ENCODE measurements around the gene PFDN6.
"Not testable (repeated sequence)": the region's sequence is repeated elsewhere in the genome, so short reads cannot be mapped to it uniquely, and the experiment has no call there.

PFDN6 gene

DNA sequence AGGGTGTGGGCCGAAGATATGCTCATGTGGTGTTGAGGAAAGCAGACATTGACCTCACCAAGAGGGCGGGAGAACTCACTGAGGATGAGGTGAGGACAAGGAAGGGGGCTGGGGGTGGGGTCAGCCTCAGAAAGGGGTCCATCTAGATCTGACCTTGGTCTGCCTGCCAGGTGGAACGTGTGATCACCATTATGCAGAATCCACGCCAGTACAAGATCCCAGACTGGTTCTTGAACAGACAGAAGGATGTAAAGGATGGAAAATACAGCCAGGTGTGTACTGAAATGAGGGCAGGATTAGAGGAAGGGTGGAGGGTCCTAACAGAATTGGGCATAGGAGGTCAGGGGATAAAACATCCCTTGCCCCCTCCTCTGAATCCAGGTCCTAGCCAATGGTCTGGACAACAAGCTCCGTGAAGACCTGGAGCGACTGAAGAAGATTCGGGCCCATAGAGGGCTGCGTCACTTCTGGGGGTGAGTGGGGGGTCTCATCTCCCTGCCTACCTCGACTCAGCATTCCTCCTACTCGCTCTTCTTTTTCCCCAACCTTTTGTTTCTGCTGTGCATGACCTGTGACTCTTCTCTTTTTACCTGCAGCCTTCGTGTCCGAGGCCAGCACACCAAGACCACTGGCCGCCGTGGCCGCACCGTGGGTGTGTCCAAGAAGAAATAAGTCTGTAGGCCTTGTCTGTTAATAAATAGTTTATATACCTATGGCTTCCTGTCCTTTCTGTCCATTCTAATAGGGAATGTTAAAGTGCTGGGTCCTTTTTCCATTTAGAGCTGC, 13.4 kb upstream of the PFDN6 start:
- Histone ChIP-seq H3K36me3 (ENCODE audit: control insufficient read depth in 1 of 2, insufficient read depth in 2 of 2, low read length in 2 of 2) (peaks cover 32 to 43% of the 10 kb centered on the region in 2 donors), H3K27ac (ENCODE audit: low read length) (peak overlapping the region; percentile 83), H3K4me1 (ENCODE audit: control insufficient read depth in 1 of 2, insufficient read depth in 2 of 2, low read length in 2 of 2) (peaks cover 16 to 72% of the 10 kb centered on the region in 2 donors), H3K4me3 (ENCODE audit: low read depth in 1 of 2, low read length in 2 of 2) (peak overlapping the region; percentile 68 to 85)
- H3K27me3 ChIP-seq (ENCODE audit: low read depth, low read length); H3K9me3 ChIP-seq (ENCODE audit: control insufficient read depth in 1 of 2, low read length in 2 of 2): not testable (repeated sequence)

DNA sequence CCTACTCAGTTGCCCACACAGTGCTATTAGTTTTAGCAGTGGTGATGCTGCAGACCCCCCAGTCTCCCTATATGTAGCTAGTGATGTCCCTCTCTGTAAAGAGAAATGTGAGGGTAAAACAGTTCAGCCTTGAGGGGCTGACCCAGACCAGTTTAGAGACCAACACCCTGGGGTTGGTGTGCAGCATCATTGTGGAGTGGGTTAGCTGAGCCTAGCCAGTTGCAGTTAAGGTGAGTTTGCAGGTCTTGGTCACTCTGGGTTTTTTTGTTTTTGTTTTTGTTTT, 12.9 kb upstream of the PFDN6 start:
- Histone ChIP-seq H3K27me3 (ENCODE audit: low read depth, low read length) (no peaks in the 10 kb centered on the region), H3K9me3 (ENCODE audit: control insufficient read depth in 1 of 2, low read length in 2 of 2) (no peaks in the 10 kb centered on the region), H3K27ac (ENCODE audit: low read length) (peak overlapping the region; percentile 83), H3K4me3 (ENCODE audit: low read depth in 1 of 2, low read length in 2 of 2) (peak overlapping the region; percentile 68 to 85), H3K4me1 (ENCODE audit: control insufficient read depth in 1 of 2, insufficient read depth in 2 of 2, low read length in 2 of 2) (peaks cover 16 to 71% of the 10 kb centered on the region in 2 donors), H3K36me3 (ENCODE audit: control insufficient read depth in 1 of 2, insufficient read depth in 2 of 2, low read length in 2 of 2) (peaks cover 37 to 49% of the 10 kb centered on the region in 2 donors)

DNA sequence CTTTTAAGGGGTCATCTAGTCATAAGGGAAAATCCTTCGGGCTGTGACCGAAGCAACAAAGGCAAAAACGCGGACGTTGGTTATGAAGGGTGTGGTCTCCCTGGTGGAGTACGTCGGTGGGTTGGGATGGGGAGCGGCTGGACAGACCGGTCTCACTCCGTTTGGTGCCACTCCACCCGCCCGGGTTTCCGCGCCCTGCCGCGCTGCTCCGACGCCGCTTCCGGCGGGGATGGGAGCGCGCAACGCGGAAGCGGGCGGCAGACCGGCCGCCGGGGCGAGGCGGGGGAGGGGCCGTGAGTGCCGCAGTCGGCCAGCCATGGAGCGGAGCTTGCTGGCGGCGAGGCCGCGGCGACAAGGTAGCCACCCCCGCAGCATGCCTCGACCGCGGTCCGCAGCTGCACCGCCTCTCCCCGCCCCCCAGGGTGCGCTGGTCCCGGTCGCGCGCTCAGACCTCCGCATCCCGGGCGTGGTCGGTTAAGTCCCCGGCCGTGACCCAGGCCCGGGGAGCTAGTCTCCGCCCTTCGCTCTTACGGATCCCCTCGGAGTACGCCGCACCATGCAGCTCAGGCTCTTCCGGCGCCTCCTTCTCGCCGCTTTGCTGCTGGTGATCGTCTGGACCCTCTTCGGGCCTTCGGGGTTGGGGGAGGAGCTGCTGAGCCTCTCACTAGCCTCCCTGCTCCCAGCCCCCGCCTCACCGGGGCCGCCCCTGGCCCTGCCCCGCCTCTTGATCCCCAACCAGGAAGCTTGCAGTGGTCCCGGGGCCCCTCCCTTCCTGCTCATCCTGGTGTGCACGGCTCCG, 12.3 kb upstream of the PFDN6 start, which contains the start of gene B3GALT4:
B3GALT4 (plus strand) TSS at position 260 of the 799 bp plus-strand sequence; CDS start at position 557, 297 bp downstream.
- H3K36me3 ChIP-seq (ENCODE audit: control insufficient read depth in 1 of 2, insufficient read depth in 2 of 2, low read length in 2 of 2) = peaks cover 37 to 54% of the 10 kb centered on the region in 2 donors
- no peaks in the 10 kb centered on the region for H3K27me3 ChIP-seq (ENCODE audit: low read depth, low read length)
- peak within 1 kb of the TSS; percentile 68 to 85 for H3K4me3 ChIP-seq (ENCODE audit: low read depth in 1 of 2, low read length in 2 of 2)
- H3K9me3 ChIP-seq (ENCODE audit: control insufficient read depth in 1 of 2, low read length in 2 of 2) = no peaks in the 10 kb centered on the region
- H3K27ac ChIP-seq (ENCODE audit: low read length) = peak within 1 kb of the TSS; percentile 83
- peaks cover 16 to 71% of the 10 kb centered on the region in 2 donors for H3K4me1 ChIP-seq (ENCODE audit: control insufficient read depth in 1 of 2, insufficient read depth in 2 of 2, low read length in 2 of 2)

GRCh38 chr6:33277663-33278391, 11.6 kb upstream of the PFDN6 start:
- H3K36me3 ChIP-seq (ENCODE audit: control insufficient read depth in 1 of 2, insufficient read depth in 2 of 2, low read length in 2 of 2) = peaks cover 36 to 62% of the 10 kb centered on the region in 2 donors
- peak overlapping the region; percentile 74 for H3K27ac ChIP-seq (ENCODE audit: low read length)
- H3K4me3 ChIP-seq (ENCODE audit: low read depth in 1 of 2, low read length in 2 of 2) = peak overlapping the region; percentile 68 to 85
- H3K4me1 ChIP-seq (ENCODE audit: control insufficient read depth in 1 of 2, insufficient read depth in 2 of 2, low read length in 2 of 2) = peaks cover 11 to 64% of the 10 kb centered on the region in 2 donors
- H3K9me3 ChIP-seq (ENCODE audit: control insufficient read depth in 1 of 2, low read length in 2 of 2) = no peaks in the 10 kb centered on the region
- no peaks in the 10 kb centered on the region for H3K27me3 ChIP-seq (ENCODE audit: low read depth, low read length)

GRCh38 chr6:33278392-33278741, 11.0 kb upstream of the PFDN6 start:
- Histone ChIP-seq H3K27ac (ENCODE audit: low read length) (no peak overlapping the region), H3K9me3 (ENCODE audit: control insufficient read depth in 1 of 2, low read length in 2 of 2) (no peaks in the 10 kb centered on the region), H3K27me3 (ENCODE audit: low read depth, low read length) (no peaks in the 10 kb centered on the region), H3K36me3 (ENCODE audit: control insufficient read depth in 1 of 2, insufficient read depth in 2 of 2, low read length in 2 of 2) (peaks cover 32 to 62% of the 10 kb centered on the region in 2 donors), H3K4me1 (ENCODE audit: control insufficient read depth in 1 of 2, insufficient read depth in 2 of 2, low read length in 2 of 2) (peaks cover 6 to 59% of the 10 kb centered on the region in 2 donors), H3K4me3 (ENCODE audit: low read depth in 1 of 2, low read length in 2 of 2) (no peak overlapping the region)

DNA sequence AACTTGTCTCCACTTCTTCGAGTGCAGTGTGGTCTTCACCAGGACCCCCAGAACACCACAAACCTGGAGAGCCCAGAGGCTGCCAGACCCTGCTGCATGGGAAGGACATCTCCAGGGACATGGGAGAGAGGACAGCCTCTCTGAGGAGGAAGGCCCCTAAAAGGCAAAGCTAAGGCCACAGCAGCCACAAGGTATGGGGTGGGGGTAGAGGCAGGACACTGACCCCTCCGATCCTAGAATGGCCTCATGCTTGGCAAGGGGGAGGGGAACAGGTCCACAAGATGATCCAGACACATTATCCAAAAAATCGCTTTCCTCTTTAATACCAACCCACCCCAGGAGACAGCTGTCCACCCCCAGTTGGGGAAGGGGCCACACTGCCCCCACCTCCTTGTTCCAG, 10.6 kb upstream of the PFDN6 start:
- Histone ChIP-seq H3K9me3 (ENCODE audit: control insufficient read depth in 1 of 2, low read length in 2 of 2) (no peaks in the 10 kb centered on the region), H3K4me1 (ENCODE audit: control insufficient read depth in 1 of 2, insufficient read depth in 2 of 2, low read length in 2 of 2) (peaks cover 4 to 55% of the 10 kb centered on the region in 2 donors), H3K27ac (ENCODE audit: low read length) (no peak overlapping the region), H3K36me3 (ENCODE audit: control insufficient read depth in 1 of 2, insufficient read depth in 2 of 2, low read length in 2 of 2) (peaks cover 32 to 66% of the 10 kb centered on the region in 2 donors), H3K4me3 (ENCODE audit: low read depth in 1 of 2, low read length in 2 of 2) (no peak overlapping the region), H3K27me3 (ENCODE audit: low read depth, low read length) (no peaks in the 10 kb centered on the region)

- Histone ChIP-seq H3K27ac (ENCODE audit: low read length) (no peak overlapping the region), H3K9me3 (ENCODE audit: control insufficient read depth in 1 of 2, low read length in 2 of 2) (no peaks in the 10 kb centered on the region), H3K4me3 (ENCODE audit: low read depth in 1 of 2, low read length in 2 of 2) (no peak overlapping the region), H3K27me3 (ENCODE audit: low read depth, low read length) (no peaks in the 10 kb centered on the region), H3K36me3 (ENCODE audit: control insufficient read depth in 1 of 2, insufficient read depth in 2 of 2, low read length in 2 of 2) (peaks cover 30 to 69% of the 10 kb centered on the region in 2 donors), H3K4me1 (ENCODE audit: control insufficient read depth in 1 of 2, insufficient read depth in 2 of 2, low read length in 2 of 2) (peaks cover 4 to 50% of the 10 kb centered on the region in 2 donors)
These were observed 10.1 kb upstream of the PFDN6 start for GRCh38 chr6:33279257-33279695.

- no peaks in the 10 kb centered on the region for H3K27me3 ChIP-seq (ENCODE audit: low read depth, low read length)
- no peaks in the 10 kb centered on the region for H3K9me3 ChIP-seq (ENCODE audit: control insufficient read depth in 1 of 2, low read length in 2 of 2)
- H3K36me3 ChIP-seq (ENCODE audit: control insufficient read depth in 1 of 2, insufficient read depth in 2 of 2, low read length in 2 of 2) = peaks cover 22 to 71% of the 10 kb centered on the region in 2 donors
- H3K4me3 ChIP-seq (ENCODE audit: low read depth in 1 of 2, low read length in 2 of 2) = no peak overlapping the region
- H3K4me1 ChIP-seq (ENCODE audit: control insufficient read depth in 1 of 2, insufficient read depth in 2 of 2, low read length in 2 of 2) = peaks cover 4 to 42% of the 10 kb centered on the region in 2 donors
- H3K27ac ChIP-seq (ENCODE audit: low read length) = no peak overlapping the region
These were observed 9.4 kb upstream of the PFDN6 start for GRCh38 chr6:33279971-33280511.

DNA sequence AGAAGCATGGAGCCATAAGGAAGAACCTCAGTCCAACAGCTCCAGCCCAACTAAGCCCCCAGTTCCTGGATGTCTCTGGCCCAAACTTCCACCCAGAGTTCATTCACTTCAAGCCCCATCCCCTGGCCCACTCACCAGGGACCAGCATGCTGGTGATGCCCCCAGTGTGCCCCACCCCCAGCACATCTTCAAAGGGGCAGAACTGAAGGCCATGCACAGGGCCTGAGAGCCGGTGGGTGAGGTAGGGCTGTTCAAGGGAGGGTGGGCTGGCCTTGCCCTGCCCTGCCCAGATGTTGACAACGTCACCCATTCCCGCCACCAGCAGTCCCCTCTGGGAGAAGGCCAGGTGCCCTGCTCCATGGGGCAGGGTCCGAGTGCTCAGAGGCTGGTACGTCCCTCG, 8.9 kb upstream of the PFDN6 start:
- H3K4me1 ChIP-seq (ENCODE audit: control insufficient read depth in 1 of 2, insufficient read depth in 2 of 2, low read length in 2 of 2) = peaks cover 4 to 37% of the 10 kb centered on the region in 2 donors
- no peak overlapping the region for H3K4me3 ChIP-seq (ENCODE audit: low read depth in 1 of 2, low read length in 2 of 2)
- no peak overlapping the region for H3K27ac ChIP-seq (ENCODE audit: low read length)
- peaks cover 17 to 68% of the 10 kb centered on the region in 2 donors for H3K36me3 ChIP-seq (ENCODE audit: control insufficient read depth in 1 of 2, insufficient read depth in 2 of 2, low read length in 2 of 2)
- H3K27me3 ChIP-seq (ENCODE audit: low read depth, low read length) = no peaks in the 10 kb centered on the region
- no peaks in the 10 kb centered on the region for H3K9me3 ChIP-seq (ENCODE audit: control insufficient read depth in 1 of 2, low read length in 2 of 2)

GRCh38 chr6:33285214-33285613, 4.2 kb upstream of the PFDN6 start:
- H3K27me3 ChIP-seq (ENCODE audit: low read depth, low read length); H3K27ac ChIP-seq (ENCODE audit: low read length); H3K4me3 ChIP-seq (ENCODE audit: low read depth in 1 of 2, low read length in 2 of 2); H3K9me3 ChIP-seq (ENCODE audit: control insufficient read depth in 1 of 2, low read length in 2 of 2): not testable (repeated sequence)
- H3K36me3 ChIP-seq (ENCODE audit: control insufficient read depth in 1 of 2, insufficient read depth in 2 of 2, low read length in 2 of 2) = peaks cover 18 to 58% of the 10 kb centered on the region in 2 donors
- H3K4me1 ChIP-seq (ENCODE audit: control insufficient read depth in 1 of 2, insufficient read depth in 2 of 2, low read length in 2 of 2) = peaks cover 12 to 18% of the 10 kb centered on the region in 2 donors
